Endothelial cell of umbilical vein (primary cell): ENCODE data around the gene RMND5B. TPM values are rescaled to one million over a fixed set of nuclear protein-coding genes. Genes with fewer than 3 reads are reported as not detected.

Source experiments
- BruUV-seq: library from RNA; stranded (reverse); fragments of 400-500 nt; replicated peaks from 2 replicates; lab custom pipeline; 2021; lab: Mats Ljungman, UMichigan
- CTCF ChIA-PET: fragments of 300-600, 350-600 bp; sonication (Branson Sonifier 250); formaldehyde crosslinking; loops from one replicate; lab custom pipeline; 2021; ENCODE audit warnings: antibody characterized with exemption, inconsistent platforms; lab: Charles Lee
- POLR2A ChIA-PET: fragments of 300-600, 350-600 bp; sonication (Branson Sonifier 250); formaldehyde crosslinking; loops from one replicate; lab custom pipeline; 2021; ENCODE audit warnings: antibody characterized with exemption, inconsistent platforms; lab: Charles Lee
- DNase-seq: peaks from one replicate; pipeline ENCODE4 v3.0.0-alpha.2; 2011; ENCODE audit warnings: low read depth, low spot score
- FAIRE-seq: peaks from 2 replicates; lab custom pipeline; 2011; peaks lifted over from hg19 to GRCh38; lab: Jason Lieb, UNC
- H2AFZ ChIP-seq: 2 replicates; pipeline ENCODE4 v1.6.0; 2012; ENCODE audit warnings: low read depth, low read length, control low read depth, inconsistent platforms
- H3K27ac ChIP-seq: 2 replicates; pipeline ENCODE4 v1.5.1; 2011; ENCODE audit warnings: low read depth, mild to moderate bottlenecking, control low read depth, low read length, moderate library complexity; ENCODE audit not compliant: insufficient read depth
- H3K27me3 ChIP-seq, 2 experiments: 2 replicates each; pipeline versions ENCODE4 v1.6.0 to v1.6.1; 2011; ENCODE audit warnings: low read length in 2 of 2, mixed read lengths in 1 of 2; ENCODE audit not compliant: control insufficient read depth in 2 of 2, insufficient read depth in 2 of 2
- H3K36me3 ChIP-seq, 2 experiments: 2 replicates in 1 of 2; 3 replicates in 1 of 2; pipeline ENCODE4 v1.5.1; 2011; ENCODE audit warnings: low read length in 2 of 2, mild to moderate bottlenecking in 1 of 2, moderate library complexity in 1 of 2; ENCODE audit not compliant: control insufficient read depth in 2 of 2, insufficient read depth in 2 of 2; ENCODE audit errors: extremely low read depth in 1 of 2
- H3K4me1 ChIP-seq: 3 replicates; pipeline ENCODE4 v1.5.1; 2011; ENCODE audit warnings: mild to moderate bottlenecking, low read length; ENCODE audit not compliant: control insufficient read depth, insufficient read depth; ENCODE audit errors: extremely low read depth
- H3K4me2 ChIP-seq: 2 replicates; pipeline ENCODE4 v1.6.1; 2011; ENCODE audit warnings: low read length, control low read depth, mixed read lengths; ENCODE audit not compliant: insufficient read depth
- H3K4me3 ChIP-seq, 3 experiments: fragments of 200-600 bp in 1 of 3; sonication (generic), shearing (Covaris generic) in 1 of 3; replicated peaks in 1 of 3; 2 replicates each; pipeline ENCODE4 v1.5.1; 2011 to 2016; ENCODE audit warnings: control low read depth in 3 of 3, low read length in 3 of 3, mild to moderate bottlenecking in 2 of 3, inconsistent platforms in 1 of 3, low read depth in 1 of 3, moderate library complexity in 1 of 3; ENCODE audit not compliant: insufficient read depth in 1 of 3
- H3K79me2 ChIP-seq: 2 replicates; pipeline ENCODE4 v1.6.0; 2012; ENCODE audit warnings: low read length, inconsistent platforms; ENCODE audit not compliant: control insufficient read depth, insufficient read depth
- H3K9ac ChIP-seq: replicated peaks from 2 replicates; pipeline ENCODE3; 2011; ENCODE audit warnings: low read length, control low read depth; ENCODE audit not compliant: insufficient read depth; ENCODE audit errors: extremely low read depth
- H3K9me1 ChIP-seq: replicated peaks from 3 replicates; pipeline ENCODE4 v1.6.0; 2011; ENCODE audit warnings: mild to moderate bottlenecking, low read length; ENCODE audit not compliant: control insufficient read depth, insufficient read depth; ENCODE audit errors: extremely low read depth
- H3K9me3 ChIP-seq: replicated peaks from 2 replicates; pipeline ENCODE4 v1.5.1; 2012; ENCODE audit warnings: low read length, inconsistent platforms; ENCODE audit not compliant: control insufficient read depth, insufficient read depth
- H4K20me1 ChIP-seq: replicated peaks from 2 replicates; pipeline ENCODE3; 2011; ENCODE audit warnings: mild to moderate bottlenecking, low read length; ENCODE audit not compliant: control insufficient read depth, insufficient read depth; ENCODE audit errors: extremely low read depth
- CTCF ChIP-seq, 2 donors: IDR thresholded peaks; 1 replicate in 1 of 2; 2 replicates in 1 of 2; pipeline ENCODE4 v1.5.1; 2011; ENCODE audit warnings: low read length in 2 of 2, mild to moderate bottlenecking in 2 of 2, moderate library complexity in 2 of 2, control low read depth in 1 of 2, inconsistent platforms in 1 of 2, low read depth in 1 of 2; ENCODE audit not compliant: insufficient read depth in 1 of 2; ENCODE audit errors: extremely low read depth in 1 of 2
- EZH2 ChIP-seq: IDR thresholded peaks from 2 replicates; pipeline ENCODE4 v1.6.1; 2012; ENCODE audit warnings: borderline replicate concordance, low read depth, mild to moderate bottlenecking, moderate library complexity, low read length, inconsistent platforms; ENCODE audit not compliant: severe bottlenecking
- FOS ChIP-seq: IDR thresholded peaks from 2 replicates; pipeline ENCODE4 v1.6.1; 2011; ENCODE audit warnings: mild to moderate bottlenecking, low read length, moderate library complexity, borderline replicate concordance; ENCODE audit not compliant: insufficient read depth
- GATA2 ChIP-seq: IDR thresholded peaks from 2 replicates; pipeline ENCODE4 v1.7.0; 2011; ENCODE audit warnings: low read depth, mild to moderate bottlenecking, moderate library complexity, mixed read lengths, low read length; ENCODE audit not compliant: insufficient read length, insufficient read depth
- JUN ChIP-seq: IDR thresholded peaks from 2 replicates; pipeline ENCODE4 v1.6.1; 2011; ENCODE audit warnings: borderline replicate concordance, low read depth; ENCODE audit not compliant: insufficient read length, insufficient read depth
- MAX ChIP-seq: IDR thresholded peaks from 2 replicates; pipeline ENCODE4 v1.6.1; 2011; ENCODE audit not compliant: insufficient read depth, insufficient read length
- MYC ChIP-seq: IDR thresholded peaks from one replicate; pipeline ENCODE4 v1.6.1; 2011; ENCODE audit warnings: mild to moderate bottlenecking, low read depth, low read length
- POLR2A ChIP-seq: IDR thresholded peaks from 2 replicates; pipeline ENCODE4 v1.6.1; 2012; ENCODE audit warnings: low read depth, mild to moderate bottlenecking, control low read depth, low read length
- POLR2AphosphoS5 ChIP-seq: IDR thresholded peaks from 2 replicates; pipeline ENCODE4 v1.6.1; 2012; ENCODE audit warnings: low read depth, mild to moderate bottlenecking, control low read depth, low read length, moderate library complexity; ENCODE audit not compliant: insufficient read depth
- dilution Hi-C: fragments of 300-500 bp; cut with MboI; formaldehyde crosslinking; loops from one replicate; pipeline ENCODE4 v1.15.0; 2019; ENCODE audit warnings: low sequenced_read_pairs; ENCODE audit not compliant: extremely low pct_ligation_motif_present
- intact Hi-C: fragments of 100-400 bp; cut with micrococcal nuclease; formaldehyde crosslinking; loops from one replicate; pipeline ENCODE4 v1.10.0; 2022
- polyA plus RNA-seq, 4 experiments: library from polyadenylated mRNA; depleted of rRNA in 3 of 4; stranded (reverse) in 3 of 4; unstranded in 1 of 4; fragments of >200 nt; gene quantifications; 2 replicates each; pipeline versions ENCODE4 v1.2.1 to v1.2.3, GENCODE V29; 2011 to 2012; ENCODE audit warnings: missing spikeins in 1 of 4
- total RNA-seq: library from RNA; stranded (reverse); gene quantifications from 2 replicates; pipeline ENCODE4 v1.2.3, GENCODE V29; 2021

Gene RMND5B
- total and polyA plus RNA-seq, 2 donors (not counting 3 experiments of a cell fraction or from before 2014, with no cell fraction given) = 38.2 to 40.2 TPM

GRCh38 chr5:178180141-178180863, 49.5 kb downstream of the RMND5B start:
- H3K4me3 ChIP-seq = no peak overlapping the region
- no peak for DNase-seq
- no peak overlapping the region for H3K9ac ChIP-seq
- FAIRE-seq = no peak
- H3K79me2 ChIP-seq = no peaks in the 10 kb centered on the region
- H3K4me1 ChIP-seq = no peaks in the 10 kb centered on the region
- no peaks in the 10 kb centered on the region for H3K9me3 ChIP-seq
- dilution Hi-C loops (no loop called here), intact Hi-C loops (no loop called here)
- H3K4me2 ChIP-seq = no peak overlapping the region
- H3K9me1 ChIP-seq = no peaks in the 10 kb centered on the region
- H4K20me1 ChIP-seq = no peaks in the 10 kb centered on the region
- CTCF ChIA-PET = interaction anchor here (1.2 kb wide), 1 partner anchor 105 kb away, joined by 3 read pairs; no protein-coding TSS in a partner anchor
- H2AFZ ChIP-seq = no peak overlapping the region
- POLR2A ChIA-PET = interaction anchor here (1.2 kb wide), 1 partner anchor 24 kb away, joined by 3 read pairs; the partner anchor contains the start of gene HNRNPAB
- no peak overlapping the region for H3K27ac ChIP-seq
- BruUV-seq = no TSS peak
- no peaks in the 10 kb centered on the region for H3K27me3 ChIP-seq
- TF ChIP-seq JUN = no peak
- TF ChIP-seq POLR2A = no peak
- TF ChIP-seq MYC = no peak
- TF ChIP-seq EZH2 = no peak
- no peak for TF ChIP-seq MAX
- no peak for TF ChIP-seq GATA2
- no peak for TF ChIP-seq CTCF (IDR thresholded peaks at IDR 0.05; ENCODE audit: extremely low read depth in 1 of 2, insufficient read depth in 1 of 2, low read depth in 1 of 2, low read length in 2 of 2)
- no peak for TF ChIP-seq POLR2AphosphoS5
- TF ChIP-seq FOS = no peak
- H3K36me3 ChIP-seq = no peaks in the 10 kb centered on the region
